Stimulated activated CD4-positive, alpha-beta T cell treated with anti-CD3 and anti-CD28 coated beads, Interleukin-12 subunit alpha, Interleukin-12 subunit beta, amount 100 ng/mL, for 24 hours (primary cell): Measurements from ENCODE around the gene CDK5RAP2.

ENCODE experiments used
- DNase-seq, 2 experiments: peaks; one replicate each; pipeline ENCODE4 v3.0.0-alpha.2; 2020; ENCODE audit warnings: low read depth in 2 of 2

Gene CDK5RAP2

DNA sequence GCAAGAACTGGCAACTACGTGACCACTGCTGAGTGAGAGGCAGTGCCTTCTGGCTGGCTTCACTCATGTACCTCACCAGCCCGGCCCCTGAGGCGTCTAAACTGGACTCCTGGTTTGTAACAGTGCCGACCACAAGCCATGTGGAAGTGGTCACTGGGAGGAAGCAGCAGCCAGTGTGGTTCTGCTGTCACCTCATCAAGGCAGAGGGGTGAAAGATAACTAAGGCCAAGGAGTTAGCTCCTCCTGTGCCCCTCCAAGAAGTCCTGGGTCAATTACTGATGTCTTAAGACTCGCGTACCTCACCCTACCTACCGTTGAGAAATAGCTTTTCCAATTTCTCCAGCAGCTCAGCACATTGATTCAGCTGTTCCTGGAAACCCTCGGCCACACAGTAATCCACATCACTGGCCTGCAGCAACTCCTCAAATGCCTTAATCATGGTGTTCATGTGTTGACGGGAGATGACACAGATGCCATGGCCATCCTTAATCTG is 142.9 kb downstream of the CDK5RAP2 start:
- DNase-seq: no peak

DNA sequence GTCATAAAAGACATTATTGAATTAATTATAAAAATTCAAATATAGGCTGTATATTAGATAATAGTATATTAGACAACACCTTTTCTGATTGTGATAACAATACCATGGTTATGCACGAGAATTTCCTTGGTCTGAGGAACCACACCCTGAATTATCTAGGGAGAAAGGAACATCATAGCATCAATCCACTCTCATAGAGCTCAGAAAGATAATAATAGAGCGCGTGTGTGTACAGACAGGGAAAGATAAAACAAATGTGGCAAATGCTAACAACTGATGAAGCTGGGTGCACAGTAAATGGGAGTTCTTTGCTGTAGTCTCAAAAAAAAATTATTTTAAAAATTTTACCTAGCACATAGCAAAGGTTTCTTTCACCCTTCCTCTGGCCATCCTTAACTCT is 143.5 kb downstream of the CDK5RAP2 start:
- no peak for DNase-seq

DNA sequence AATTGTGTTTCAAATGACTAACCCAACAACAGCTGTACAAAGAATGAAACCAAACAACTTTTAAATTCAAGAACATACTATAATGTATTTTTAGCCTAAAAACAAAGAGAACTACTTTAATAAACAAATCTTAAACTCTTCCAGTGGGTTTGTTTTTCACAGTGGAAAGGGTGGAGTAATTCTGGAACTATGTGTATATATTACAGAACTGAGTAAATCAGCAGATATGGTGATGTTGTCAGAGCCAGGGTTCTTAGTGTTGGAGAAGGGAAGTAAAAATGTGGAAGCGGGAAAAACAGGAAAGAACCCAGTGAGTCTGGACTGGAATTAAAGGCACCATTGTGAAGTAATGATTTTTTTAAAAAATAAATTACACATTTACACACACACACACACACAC is 144.9 kb downstream of the CDK5RAP2 start:
- DNase-seq: no peak

DNA sequence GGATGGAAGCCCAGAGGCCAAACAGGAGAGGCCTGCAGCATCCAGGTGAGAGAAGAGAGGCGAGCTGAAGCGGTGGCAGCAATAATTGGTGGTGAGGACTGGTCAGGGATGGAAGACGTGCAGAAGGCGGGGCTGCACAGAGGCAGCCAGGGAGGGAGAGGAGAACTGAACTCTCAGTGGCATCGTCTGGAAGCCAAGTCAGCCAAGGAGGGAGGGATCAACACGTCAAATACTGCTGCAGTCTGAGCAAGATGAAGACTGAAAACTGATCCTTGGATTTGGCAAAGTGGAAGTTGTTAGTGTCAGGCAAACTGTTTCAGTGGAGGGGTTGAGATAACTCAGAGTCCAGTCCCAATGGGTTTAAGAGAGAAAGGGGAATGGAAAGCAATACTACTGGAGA is 145.4 kb downstream of the CDK5RAP2 start:
- no peak for DNase-seq

DNA sequence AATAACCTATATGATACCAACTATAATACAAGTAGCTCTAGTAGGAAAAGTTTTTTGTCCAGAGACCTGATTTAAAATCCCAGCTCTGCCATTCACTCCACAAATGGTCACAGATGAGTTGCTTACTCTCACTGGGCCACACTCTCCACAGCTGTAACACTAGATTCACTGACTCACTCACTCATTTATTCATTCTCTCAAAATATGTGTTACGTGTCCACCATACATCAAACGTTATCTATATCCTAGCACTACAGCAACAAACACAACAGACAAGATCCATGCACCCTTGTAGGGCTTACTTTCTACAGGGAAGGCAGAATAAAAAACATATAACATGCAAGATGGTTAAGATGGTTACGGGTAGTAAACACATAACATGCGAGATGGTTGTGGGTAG is 146.3 kb downstream of the CDK5RAP2 start:
- DNase-seq: no peak

DNA sequence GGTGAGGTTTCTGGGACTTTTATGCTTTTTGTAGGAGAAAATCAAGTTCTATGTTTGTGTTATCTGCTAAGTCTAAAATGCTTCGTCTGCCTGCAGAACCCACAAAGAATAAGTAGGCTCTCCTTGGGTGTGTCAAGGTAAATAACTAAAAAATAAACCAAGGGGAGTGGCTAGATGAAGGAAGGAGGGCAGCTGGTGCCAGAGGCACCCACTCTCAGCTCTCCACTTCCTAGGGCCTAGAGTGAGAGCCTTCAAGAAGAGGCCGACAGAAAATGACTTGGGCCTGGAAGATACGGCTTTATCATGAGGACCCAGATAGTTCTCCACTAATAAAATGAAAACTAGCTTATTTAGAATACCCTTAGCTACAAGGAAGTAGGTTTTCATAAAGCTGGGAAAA is 147.4 kb downstream of the CDK5RAP2 start:
- DNase-seq: no peak

DNA sequence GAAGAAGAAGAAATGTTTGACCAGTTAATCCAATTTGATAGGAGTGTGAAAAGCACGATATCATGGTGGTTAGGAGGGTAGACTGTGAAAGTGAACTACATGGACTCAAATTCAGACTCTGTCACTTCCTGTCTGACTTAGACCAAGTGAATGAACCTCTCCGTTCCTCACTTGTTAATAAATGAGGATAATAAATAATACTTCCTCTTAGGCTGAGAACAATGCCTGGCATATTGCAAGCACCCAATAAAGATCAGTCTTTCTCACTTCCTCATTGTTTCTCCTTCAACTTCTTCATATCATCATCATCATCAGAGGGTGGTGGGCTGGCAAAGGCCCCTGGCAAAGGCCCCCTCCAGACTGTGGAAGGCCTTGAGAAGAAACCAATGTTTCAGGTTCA is 148.7 kb downstream of the CDK5RAP2 start:
- no peak for DNase-seq

DNA sequence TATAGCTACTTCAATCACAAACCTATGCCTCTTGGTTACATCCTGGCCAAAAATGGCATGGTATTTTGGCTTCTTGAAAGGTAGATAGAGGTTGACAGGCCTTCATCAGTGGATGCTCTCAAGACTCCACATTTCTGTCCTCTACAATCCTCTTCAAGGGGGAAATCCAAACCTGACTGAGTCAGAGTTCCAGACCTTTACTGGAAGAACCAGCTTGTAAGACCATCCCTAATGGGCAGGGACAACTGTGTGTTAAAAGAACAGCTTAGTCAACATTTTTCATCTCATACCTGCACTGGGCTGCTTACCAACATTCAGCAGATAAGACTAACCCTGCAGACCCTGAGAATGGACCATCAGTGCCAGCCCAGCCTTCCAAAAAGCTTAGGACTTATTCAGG is 155.7 kb downstream of the CDK5RAP2 start:
- no peak for DNase-seq

DNA sequence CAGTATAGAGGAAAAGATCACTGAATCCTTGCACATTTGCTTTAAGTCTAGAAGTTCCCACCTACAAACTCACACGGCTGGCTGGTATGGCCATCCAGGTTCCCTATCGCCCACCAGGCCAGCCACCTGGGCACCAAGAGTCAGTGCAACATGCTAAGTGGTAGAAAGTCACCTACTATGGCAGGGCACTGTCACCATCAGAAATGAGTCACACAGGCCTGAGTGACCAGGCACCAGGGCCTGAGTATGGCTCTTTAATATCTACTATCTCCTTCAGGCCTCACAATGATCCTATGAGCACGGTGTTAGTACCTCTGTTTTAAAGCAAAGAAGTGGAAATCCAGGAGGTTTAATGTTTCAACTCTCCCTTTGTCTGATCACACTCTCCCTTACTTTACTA is 156.2 kb downstream of the CDK5RAP2 start:
- DNase-seq: no peak

DNA sequence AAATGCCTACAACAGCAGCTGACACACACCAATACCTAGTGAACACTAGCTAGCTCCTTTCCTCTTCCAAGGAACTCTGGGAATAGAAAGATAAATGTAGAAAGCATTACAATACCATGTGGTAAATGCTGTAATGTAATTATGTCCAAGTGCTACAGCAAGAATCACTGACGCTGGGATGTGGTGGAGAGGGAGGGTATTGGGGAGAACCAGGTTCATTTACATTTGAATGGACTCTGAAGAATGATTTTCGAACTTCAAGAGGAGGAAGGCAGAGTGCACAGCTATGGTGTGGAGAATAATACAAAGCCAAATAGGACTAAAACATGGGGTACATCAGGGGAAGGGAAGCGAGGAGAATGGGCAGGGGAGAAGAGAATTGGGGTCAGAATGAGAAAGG is 158.0 kb downstream of the CDK5RAP2 start:
- DNase-seq: no peak

DNA sequence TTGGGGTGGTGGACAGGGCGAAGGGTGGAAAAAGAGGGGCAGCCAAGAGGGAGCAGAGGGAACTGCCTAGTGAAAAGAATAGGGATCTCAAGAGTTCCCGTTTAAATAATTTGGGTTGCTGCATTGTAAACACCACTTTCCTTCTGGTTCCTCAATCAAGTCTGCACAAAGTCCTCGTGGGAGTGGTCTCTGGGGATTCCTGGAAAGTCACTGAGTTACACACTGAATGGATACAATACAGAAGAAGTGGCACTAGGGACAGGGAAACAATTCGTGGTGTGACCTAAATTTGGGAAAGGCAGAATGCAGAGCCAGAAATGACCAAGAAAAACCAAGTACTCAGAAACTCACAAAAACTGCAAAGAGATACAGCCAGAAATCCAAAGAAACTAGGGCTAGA is 161.7 kb downstream of the CDK5RAP2 start:
- DNase-seq: no peak

DNA sequence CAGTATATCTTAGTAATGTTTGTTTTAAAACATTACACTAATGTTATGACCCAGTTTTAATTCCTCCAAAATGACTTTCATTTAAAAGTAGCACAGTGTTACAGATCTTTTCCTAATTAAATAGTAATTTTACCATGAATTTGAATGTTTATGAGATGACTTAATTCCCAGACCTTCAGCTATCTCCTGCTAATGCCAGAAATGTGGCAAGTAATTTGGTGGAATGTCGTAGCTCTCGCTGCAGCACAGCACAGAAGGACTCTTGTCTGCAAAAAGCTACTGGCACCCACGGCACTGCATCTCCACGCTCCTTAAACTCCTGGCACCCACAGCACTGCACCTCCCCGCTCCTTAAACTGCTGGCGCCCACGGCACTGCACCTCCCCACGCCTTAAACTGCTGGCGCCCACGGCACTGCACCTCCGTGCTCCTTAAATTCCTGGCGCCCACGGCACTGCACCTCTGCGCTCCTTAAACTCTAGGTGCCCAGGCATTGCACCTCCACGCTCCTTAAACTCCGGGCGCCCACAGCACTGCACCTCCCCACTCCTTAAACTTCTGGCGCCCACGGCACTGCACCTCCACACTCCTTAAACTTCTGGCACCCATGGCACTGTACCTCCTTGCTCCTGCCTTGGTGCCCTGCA is 163.1 kb downstream of the CDK5RAP2 start:
- DNase-seq: no peak

DNA sequence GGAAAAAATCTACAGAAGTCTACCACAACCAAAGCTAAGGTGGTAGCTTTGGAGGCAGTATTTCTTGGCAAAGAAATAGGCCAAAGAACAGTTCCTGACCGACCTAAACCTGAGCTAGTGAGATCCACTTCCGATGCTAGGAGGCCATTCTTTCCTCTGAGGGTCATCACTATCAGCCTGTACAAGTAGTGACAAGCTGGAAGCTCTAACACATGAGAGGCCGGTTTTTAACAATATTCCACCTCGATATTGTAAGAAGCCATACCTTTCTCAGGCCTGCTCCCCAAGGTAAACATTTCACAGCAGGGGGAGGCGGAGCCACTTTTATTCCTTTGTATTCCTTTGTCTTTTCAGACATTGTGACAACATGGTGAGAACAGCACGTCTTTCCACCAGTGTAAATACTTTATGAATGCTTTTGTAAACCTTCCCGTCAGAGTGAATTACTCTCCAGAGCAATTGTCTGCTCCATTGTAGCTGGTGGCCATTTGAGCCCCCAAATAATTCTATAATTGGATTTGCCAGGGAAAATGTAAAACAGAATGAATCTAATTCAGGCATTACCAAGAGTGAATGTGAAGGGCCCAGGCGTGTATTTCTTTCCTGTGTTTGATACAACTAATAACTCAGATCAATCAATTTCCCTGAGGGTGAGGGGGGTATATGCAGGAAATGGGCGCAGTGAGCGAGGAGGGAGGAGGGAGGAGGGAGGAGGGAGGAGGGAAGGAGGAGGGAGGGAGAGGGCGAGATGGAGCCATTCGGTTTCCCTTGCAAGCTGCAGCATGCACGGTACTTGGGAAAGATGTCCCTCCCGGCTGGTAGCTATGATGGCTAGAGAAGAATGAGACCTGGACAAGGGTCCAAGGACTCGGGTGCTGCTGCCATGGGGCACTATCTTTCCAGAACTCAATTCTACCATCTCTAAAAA is 166.6 kb downstream of the CDK5RAP2 start:
- DNase-seq: no peak

DNA sequence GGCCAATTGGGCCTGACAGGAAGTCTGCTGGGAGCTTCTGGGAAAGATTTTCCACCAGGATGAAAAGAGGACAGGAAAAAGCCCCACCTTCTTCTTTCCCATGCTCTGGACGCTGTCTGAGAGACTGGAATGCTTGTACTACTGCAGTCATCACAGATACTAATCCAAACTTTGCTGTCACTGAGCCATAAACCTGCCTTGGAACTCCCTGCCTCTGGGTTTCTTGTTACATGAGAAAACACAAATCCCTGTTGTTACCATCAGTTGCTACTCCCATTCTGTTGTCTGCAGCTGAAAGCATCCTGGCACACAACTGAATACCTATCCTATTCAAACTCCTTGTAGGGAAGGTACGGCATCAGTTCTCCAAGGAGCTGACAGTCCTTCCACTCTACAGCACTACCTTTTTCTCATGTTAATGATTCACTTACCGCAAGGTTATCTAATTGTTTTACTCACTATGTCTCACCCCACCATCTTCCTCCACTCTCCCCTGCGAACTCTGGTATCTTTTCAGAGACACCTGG is 167.5 kb downstream of the CDK5RAP2 start:
- DNase-seq: no peak

DNA sequence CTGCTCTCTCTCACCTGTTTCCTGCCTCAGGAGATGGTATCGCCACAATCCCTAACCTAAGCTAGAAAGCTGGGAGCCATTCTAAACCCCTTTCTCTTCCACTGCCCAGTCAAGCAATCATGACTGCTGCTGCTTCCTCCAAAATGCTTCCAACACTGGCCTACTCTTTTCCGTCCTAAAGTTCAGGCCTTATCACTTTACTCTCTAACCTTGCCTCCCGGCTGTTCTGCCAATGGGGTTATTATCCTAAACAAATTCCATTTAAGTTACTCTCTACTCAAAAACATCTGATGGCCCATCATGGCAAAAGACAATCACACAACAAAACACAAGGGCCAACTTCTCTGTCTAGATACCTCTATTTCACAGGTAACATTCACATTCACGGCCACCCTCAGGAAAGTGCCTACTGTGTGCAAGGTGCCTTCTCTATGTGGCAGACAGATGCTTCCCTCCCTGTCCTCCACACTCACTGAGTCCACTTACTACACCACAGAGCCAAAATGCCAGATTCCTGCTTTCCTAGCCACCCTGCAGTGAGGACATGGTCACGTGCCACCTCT is 168.0 kb downstream of the CDK5RAP2 start:
- DNase-seq: no peak

DNA sequence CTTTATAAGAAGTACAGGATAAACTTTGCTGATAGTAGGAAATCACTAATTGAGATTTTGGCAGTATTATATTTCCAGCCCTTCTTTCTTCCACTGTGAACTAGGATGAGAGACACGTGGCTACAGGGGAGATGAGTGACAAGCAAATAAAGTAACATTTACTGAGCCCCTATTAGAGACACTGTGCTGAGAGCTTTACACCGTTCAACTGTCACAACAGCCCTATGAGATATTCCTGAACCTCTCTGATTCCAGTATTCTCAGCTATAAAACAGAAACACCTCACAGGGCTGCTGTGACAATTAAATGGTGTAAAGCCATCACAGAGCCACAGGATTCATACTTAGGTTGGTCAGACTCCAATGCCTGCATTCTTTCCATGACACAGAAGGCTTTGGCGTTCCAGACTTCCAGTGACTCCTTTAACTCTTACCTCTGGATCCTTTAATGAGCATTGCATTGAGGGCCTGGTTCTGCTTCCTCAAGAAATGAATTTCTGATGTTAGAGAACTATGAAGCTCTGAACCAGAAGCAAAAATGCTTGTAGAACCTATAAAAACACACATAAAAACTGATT is 169.0 kb downstream of the CDK5RAP2 start:
- DNase-seq: no peak

DNA sequence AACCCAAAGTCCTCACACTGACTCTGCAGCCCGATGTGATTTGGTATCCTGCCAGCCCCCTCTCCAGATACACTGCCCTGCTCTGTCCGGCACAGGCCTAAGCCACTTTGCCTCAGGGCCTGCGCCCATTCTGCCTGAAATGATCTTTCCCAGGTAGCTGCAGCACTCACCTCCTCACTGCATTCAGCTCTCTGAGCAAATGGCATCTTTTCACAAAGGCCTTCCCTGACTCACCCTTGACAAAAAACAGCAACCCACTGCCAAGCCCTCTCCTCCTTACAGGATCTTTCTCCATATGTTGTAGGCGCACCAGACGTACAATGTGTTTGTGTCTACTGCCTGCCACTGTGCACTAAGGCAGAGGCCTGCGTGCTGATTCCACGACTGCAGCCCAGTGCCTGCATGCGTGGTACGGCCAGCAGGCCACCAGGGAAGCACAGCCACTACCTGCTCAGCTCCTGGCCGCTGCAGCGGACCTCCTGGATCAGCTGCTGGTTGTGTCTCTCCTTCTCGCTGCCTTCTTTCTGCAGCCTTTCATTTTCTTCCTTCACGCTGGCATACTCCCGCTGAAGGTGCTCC is 171.2 kb downstream of the CDK5RAP2 start:
- no peak for DNase-seq

DNA sequence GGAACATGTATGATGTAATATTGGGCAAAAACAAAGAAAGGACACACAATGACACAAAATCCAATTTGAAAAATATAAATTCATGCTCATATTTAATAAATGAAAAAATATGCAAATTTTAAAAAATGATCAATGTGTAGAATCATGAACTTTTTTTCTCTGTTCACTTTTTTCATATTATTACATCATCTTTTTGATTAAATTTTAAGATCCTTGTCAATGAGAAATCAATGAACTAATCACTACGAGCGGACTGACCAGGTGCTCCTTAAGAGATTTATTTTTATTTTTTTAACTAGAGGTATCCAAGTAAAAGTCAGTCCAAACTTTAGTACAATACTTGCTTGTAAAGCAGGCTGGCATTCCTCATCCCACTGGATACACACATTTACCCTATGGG is 174.1 kb downstream of the CDK5RAP2 start:
- no peak for DNase-seq

DNA sequence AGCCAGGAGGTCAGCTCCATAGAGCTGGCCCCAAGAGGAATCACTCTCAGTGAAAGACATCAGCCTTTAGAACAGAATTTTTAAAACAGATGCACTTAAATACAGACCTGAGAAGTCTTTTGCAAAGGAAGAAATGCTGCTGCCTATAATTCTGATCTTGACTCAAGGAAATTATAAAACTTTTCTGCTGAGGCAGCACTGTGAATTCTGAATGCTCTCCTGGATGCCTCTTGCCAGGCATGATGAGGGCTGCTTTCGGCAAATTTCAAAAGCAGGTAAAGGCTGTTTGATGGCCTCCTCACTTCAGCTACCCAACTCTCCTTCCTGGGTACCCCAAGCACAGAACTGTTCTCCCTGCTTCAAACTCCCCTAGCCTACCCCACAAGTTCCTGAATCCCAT is 174.8 kb downstream of the CDK5RAP2 start:
- no peak for DNase-seq

DNA sequence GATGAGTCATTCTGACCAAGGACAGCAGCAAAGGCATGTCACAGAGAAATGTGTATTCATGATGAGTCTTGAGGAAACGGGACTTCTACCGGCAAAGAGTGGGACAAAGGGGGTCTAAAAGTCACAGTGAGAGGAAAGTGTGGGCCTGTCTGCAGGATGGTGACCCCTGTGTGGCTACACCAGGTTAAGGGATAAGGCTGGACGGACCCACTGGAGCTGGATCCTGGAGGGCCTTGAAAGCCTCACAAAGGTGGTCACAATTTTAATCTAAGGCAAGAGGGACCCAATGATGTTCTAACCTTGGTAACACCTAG is 176.5 kb downstream of the CDK5RAP2 start:
- DNase-seq: no peak

DNA sequence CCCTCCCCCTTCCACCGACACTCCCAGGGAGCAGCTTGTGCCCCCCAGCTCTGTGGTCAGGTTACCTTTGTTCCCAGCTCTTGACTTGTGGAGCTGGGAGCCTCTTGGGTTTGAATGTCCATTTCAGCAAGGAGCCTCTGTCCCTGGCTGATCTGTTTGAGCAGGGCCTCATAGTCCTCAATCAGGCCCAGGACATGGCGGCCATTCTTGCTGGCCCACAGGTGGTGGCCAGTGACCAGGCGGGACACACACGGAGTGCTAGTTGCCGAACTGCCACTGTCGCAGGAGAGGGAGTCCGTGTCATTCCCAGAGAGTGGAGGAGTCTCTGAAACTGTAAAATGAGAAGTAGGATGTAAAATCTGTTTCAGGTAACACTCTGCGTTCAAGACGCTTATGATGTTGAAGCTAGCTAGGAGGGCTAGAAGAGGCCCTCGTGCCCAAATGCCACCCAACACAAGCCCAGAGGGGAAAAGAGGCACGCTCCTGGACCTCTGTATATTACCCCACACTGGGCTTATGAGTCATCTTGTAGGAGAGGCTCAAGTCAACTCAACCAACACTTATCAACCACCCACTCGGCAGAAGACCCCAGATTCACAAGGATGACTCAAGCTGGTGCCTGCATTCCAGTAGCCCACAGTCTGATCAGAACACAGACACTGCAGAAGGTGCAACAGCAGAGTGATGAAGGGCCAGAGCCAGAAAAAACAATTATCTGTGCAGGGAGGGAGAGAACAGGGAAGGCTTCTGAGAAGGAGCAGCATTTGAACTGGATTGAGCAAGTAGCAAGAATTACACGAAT is 177.0 kb downstream of the CDK5RAP2 start:
- no peak for DNase-seq
